ENCODE data around the gene AHSA1. TPM values are rescaled to one million over a fixed set of nuclear protein-coding genes. Genes with fewer than 3 reads are reported as not detected.

AHSA1 gene
- total and polyA plus RNA-seq, 2 of the 8 experiments (the other 6 are each of a cell fraction or from before 2014, with no cell fraction given) = 155 to 221 TPM

DNA sequence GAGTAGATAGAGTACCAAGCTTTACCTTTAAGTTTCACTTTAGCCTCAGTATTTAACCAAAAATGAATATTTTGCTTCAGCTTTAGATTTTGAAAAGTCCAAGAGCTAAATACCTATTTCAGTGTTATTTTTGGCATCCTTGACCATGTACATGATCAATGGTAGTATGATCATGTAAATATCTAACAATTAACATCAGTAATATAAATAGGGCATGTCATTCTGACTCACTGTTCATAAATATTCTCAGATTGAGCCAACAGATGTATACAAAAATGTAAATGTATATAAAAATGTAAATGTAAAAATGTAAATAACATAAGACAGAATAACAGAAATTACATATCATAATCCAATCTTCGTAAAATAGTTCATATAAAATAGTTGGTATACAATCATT is 19.3 kb upstream of the AHSA1 start:
- ChIA-PET POLR2A (ENCODE audit: partially characterized antibody) (interaction anchor here (1.1 kb wide), 1 partner anchor 19 kb away, joined by 3 read pairs; the partner anchor contains the start of genes AHSA1 and VIPAS39), CTCF (ENCODE audit: partially characterized antibody) (interaction anchor here (0.9 to 1.5 kb wide), 3 partner anchors 21 to 329 kb away, joined by 3 to 6 read pairs (median 5); no protein-coding TSS in a partner anchor)
- H2BK120ac ChIP-seq (replicated peaks; ENCODE audit: low read depth, low read length) = no peak overlapping the region
- H3K56ac ChIP-seq (replicated peaks; ENCODE audit: insufficient read length, low read depth, low read length) = no peak overlapping the region
- no peak overlapping the region for H2AFZ ChIP-seq (ENCODE audit: low read length)
- no peak overlapping the region for H4K8ac ChIP-seq (ENCODE audit: extremely low read depth, insufficient read depth, low read length)
- no peaks in the 10 kb centered on the region for H3K27me3 ChIP-seq (replicated peaks in 1 of 4; ENCODE audit: control insufficient read depth in 3 of 4, extremely low read depth in 1 of 4, insufficient read depth in 3 of 4, low read length in 3 of 4)
- no peak overlapping the region for H2AK5ac ChIP-seq (ENCODE audit: low read depth, low read length)
- no peak overlapping the region for H3K18ac ChIP-seq (ENCODE audit: extremely low read depth, low read length)
- peaks cover 0 to 2% of the 10 kb centered on the region in 2 experiments for H4K20me1 ChIP-seq (replicated peaks in 1 of 2; ENCODE audit: control insufficient read depth in 1 of 2, insufficient read depth in 2 of 2, low read length in 2 of 2)
- no peak overlapping the region for H2BK15ac ChIP-seq (ENCODE audit: low read length)
- peaks cover 3 to 31% (median 22%) of the 10 kb centered on the region in 4 experiments; a peak in 6 of 8 replicates for H3K36me3 ChIP-seq (ENCODE audit: control insufficient read depth in 2 of 4, insufficient read depth in 4 of 4, low read length in 3 of 4)
- no peak overlapping the region for H3K23ac ChIP-seq (ENCODE audit: insufficient read length)
- no peak overlapping the region for H4K91ac ChIP-seq (replicated peaks; ENCODE audit: insufficient read length, low read length)
- 91% methylated on average over 1 of the region's 1 CpG; no CpG with 5 or more reads in 1 of the 2 experiments for WGBS, 2 experiments (ENCODE audit: extremely low coverage in 1 of 2, insufficient coverage in 1 of 2, insufficient read length in 1 of 2, insufficient replicate concordance in 2 of 2, low coverage in 1 of 2, low lambda C conversion rate in 2 of 2, missing lambda C conversion rate in 1 of 2)
- H2BK20ac ChIP-seq (ENCODE audit: low read length) = no peak overlapping the region
- H3K9ac ChIP-seq (replicated peaks in 1 of 4; ENCODE audit: extremely low read depth in 1 of 4, low read depth in 3 of 4, low read length in 3 of 4) = no peak overlapping the region
- no peaks in the 10 kb centered on the region for H3K23me2 ChIP-seq (ENCODE audit: low read depth, low read length)
- no peak overlapping the region for H3K14ac ChIP-seq (ENCODE audit: insufficient read length)
- no peak overlapping the region for H2BK12ac ChIP-seq (ENCODE audit: low read depth, low read length)
- H3K27ac ChIP-seq (ENCODE audit: low read depth, low read length) = no peak overlapping the region
- no peaks in the 10 kb centered on the region for H3K79me2 ChIP-seq (ENCODE audit: control insufficient read depth in 1 of 2, insufficient read depth in 2 of 2, low read length in 2 of 2)
- no peak overlapping the region for H2BK5ac ChIP-seq (ENCODE audit: low read depth, low read length)
- H3K79me1 ChIP-seq (ENCODE audit: low read depth, low read length) = no peaks in the 10 kb centered on the region
- FAIRE-seq (no peak), DNase-seq (ENCODE audit: low read depth in 1 of 2, low spot score in 2 of 2) (no peak)
- H4K5ac ChIP-seq (ENCODE audit: insufficient read length, low read depth, low read length) = no peak overlapping the region
- no peak overlapping the region for H3K4me2 ChIP-seq (ENCODE audit: insufficient read depth in 1 of 2, low read depth in 2 of 2, low read length in 2 of 2)
- H3K9me3 ChIP-seq (ENCODE audit: insufficient read depth in 2 of 2, low read depth in 1 of 2, low read length in 1 of 2) = no peaks in the 10 kb centered on the region
- H3K4ac ChIP-seq (replicated peaks; ENCODE audit: insufficient read length, low read depth, low read length) = no peak overlapping the region
- H3K4me3 ChIP-seq (ENCODE audit: extremely low read depth in 1 of 4, insufficient read depth in 2 of 4, low read depth in 3 of 4, low read length in 4 of 4) = no peak overlapping the region
- no peaks in the 10 kb centered on the region for H3K4me1 ChIP-seq (replicated peaks in 1 of 4; ENCODE audit: control insufficient read depth in 3 of 4, insufficient read depth in 4 of 4, low read length in 3 of 4)
- TF ChIP-seq CREB1 (IDR thresholded peaks at IDR 0.05) (no peak), POLR2AphosphoS5 (IDR thresholded peaks at IDR 0.05; ENCODE audit: low read depth, low read length) (no peak), RFX5 (IDR thresholded peaks at IDR 0.05; ENCODE audit: borderline replicate concordance, low read depth, low read length) (no peak), TEAD4 (IDR thresholded peaks at IDR 0.05; ENCODE audit: low read depth, low read length) (no peak), EP300 (IDR thresholded peaks at IDR 0.05; ENCODE audit: borderline replicate concordance in 1 of 2, low read depth in 2 of 2, low read length in 2 of 2) (no peak), CTBP2 (IDR thresholded peaks at IDR 0.05; ENCODE audit: borderline replicate concordance, insufficient read depth, insufficient read length, low read length) (no peak)
- TF ChIP-seq, protein P1, sequence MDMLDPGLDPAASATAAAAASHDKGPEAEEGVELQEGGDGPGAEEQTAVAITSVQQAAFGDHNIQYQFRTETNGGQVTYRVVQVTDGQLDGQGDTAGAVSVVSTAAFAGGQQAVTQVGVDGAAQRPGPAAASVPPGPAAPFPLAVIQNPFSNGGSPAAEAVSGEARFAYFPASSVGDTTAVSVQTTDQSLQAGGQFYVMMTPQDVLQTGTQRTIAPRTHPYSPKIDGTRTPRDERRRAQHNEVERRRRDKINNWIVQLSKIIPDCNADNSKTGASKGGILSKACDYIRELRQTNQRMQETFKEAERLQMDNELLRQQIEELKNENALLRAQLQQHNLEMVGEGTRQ (IDR thresholded peaks at IDR 0.05; ENCODE audit: low read length) = no peak
- TF ChIP-seq, protein P2, sequence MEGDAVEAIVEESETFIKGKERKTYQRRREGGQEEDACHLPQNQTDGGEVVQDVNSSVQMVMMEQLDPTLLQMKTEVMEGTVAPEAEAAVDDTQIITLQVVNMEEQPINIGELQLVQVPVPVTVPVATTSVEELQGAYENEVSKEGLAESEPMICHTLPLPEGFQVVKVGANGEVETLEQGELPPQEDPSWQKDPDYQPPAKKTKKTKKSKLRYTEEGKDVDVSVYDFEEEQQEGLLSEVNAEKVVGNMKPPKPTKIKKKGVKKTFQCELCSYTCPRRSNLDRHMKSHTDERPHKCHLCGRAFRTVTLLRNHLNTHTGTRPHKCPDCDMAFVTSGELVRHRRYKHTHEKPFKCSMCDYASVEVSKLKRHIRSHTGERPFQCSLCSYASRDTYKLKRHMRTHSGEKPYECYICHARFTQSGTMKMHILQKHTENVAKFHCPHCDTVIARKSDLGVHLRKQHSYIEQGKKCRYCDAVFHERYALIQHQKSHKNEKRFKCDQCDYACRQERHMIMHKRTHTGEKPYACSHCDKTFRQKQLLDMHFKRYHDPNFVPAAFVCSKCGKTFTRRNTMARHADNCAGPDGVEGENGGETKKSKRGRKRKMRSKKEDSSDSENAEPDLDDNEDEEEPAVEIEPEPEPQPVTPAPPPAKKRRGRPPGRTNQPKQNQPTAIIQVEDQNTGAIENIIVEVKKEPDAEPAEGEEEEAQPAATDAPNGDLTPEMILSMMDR (IDR thresholded peaks at IDR 0.05; ENCODE audit: control extremely low read depth in 1 of 3, insufficient read depth in 1 of 3, low read depth in 1 of 3, low read length in 3 of 3) = no peak
- TF ChIP-seq, protein P3, sequence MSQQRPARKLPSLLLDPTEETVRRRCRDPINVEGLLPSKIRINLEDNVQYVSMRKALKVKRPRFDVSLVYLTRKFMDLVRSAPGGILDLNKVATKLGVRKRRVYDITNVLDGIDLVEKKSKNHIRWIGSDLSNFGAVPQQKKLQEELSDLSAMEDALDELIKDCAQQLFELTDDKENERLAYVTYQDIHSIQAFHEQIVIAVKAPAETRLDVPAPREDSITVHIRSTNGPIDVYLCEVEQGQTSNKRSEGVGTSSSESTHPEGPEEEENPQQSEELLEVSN (IDR thresholded peaks at IDR 0.05) = no peak

All from H1 (cell line).